Pericardium fibroblast (primary cell): ENCODE results near the gene INPPL1. TPM values are rescaled to one million over a fixed set of nuclear protein-coding genes. Genes with fewer than 3 reads are reported as not detected.

ENCODE experiments used
- total RNA-seq: library from RNA; depleted of rRNA; stranded (reverse); fragments of >200 nt; gene quantifications from 2 replicates; pipeline ENCODE4 v1.2.3, GENCODE V29; 2015

INPPL1 gene
- 71.9 and 76.0 TPM in 2 replicates for total RNA-seq

GRCh38 chr11:72224564-72225410, at the start of gene INPPL1:
Gene INPPL1, plus strand, starts transcription at chr11:72224767. Its CDS starts 218 bp downstream, at chr11:72224985.

GRCh38 chr11:72191961-72192381, 32.6 kb upstream of the INPPL1 start, which contains the start of gene FOLR1:
Gene FOLR1, plus strand, starts transcription at chr11:72192140. Its CDS starts 34 bp downstream, at chr11:72192174.

GRCh38 chr11:72216638-72217037, 7.9 kb upstream of the INPPL1 start, which contains the start of gene FOLR2:
Gene FOLR2, plus strand, starts transcription at chr11:72216794. Its CDS starts 1,791 bp downstream, at chr11:72218585.

GRCh38 chr11:72244060-72244360, 19.4 kb downstream of the INPPL1 start, which contains the start of gene PHOX2A:
Gene PHOX2A, minus strand, starts transcription at chr11:72244176. Its CDS starts 172 bp downstream, at chr11:72244004.

Other genes starting within 250 kb of the INPPL1 start
- 0.23 and 1.0 TPM in 2 replicates for gene IL18BP, start 225.9 kb upstream of the INPPL1 start, total RNA-seq
- 105 and 128 TPM in 2 replicates for gene NUMA1, start 144.2 kb upstream of the INPPL1 start, total RNA-seq
- gene LRRC51, start 143.9 kb upstream of the INPPL1 start, total RNA-seq = 2.7 and 3.8 TPM in 2 replicates
- gene LAMTOR1, start 121.5 kb upstream of the INPPL1 start, total RNA-seq = 111 and 179 TPM in 2 replicates
- not detected in 2 replicates for gene TOMT, start 118.8 kb upstream of the INPPL1 start, total RNA-seq
- gene ANAPC15, start 112.1 kb upstream of the INPPL1 start, total RNA-seq = 13.7 and 32.2 TPM in 2 replicates
- gene FOLR3, start 89.0 kb upstream of the INPPL1 start, total RNA-seq = not detected in 2 replicates
- 2.5 TPM in 1 of 2 replicates, not detected in the other for gene FOLR1, start 32.6 kb upstream of the INPPL1 start, total RNA-seq
- gene FOLR2, start 8.0 kb upstream of the INPPL1 start, total RNA-seq = not detected in 2 replicates
- not detected in 2 replicates for gene PHOX2A, start 19.4 kb downstream of the INPPL1 start, total RNA-seq
- 13.3 and 21.0 TPM in 2 replicates for gene CLPB, start 209.8 kb downstream of the INPPL1 start, total RNA-seq